Mucosa of descending colon (tissue), 3 donors: Measurements from ENCODE around the gene IRAK2. TPM values are rescaled to one million over a fixed set of nuclear protein-coding genes. Genes with fewer than 3 reads are reported as not detected.
A peak's percentile ranks its signal among the peaks of the same experiment; 100 is the strongest.
"Not testable (repeated sequence)": the region's sequence is repeated elsewhere in the genome, so short reads cannot be mapped to it uniquely, and the experiment has no call there.

ENCODE experiments used
- ATAC-seq: fragments of 200-7000 bp; cut with Tn5 transposase; one replicate; pipeline ENCODE4 v1.9.1; 2020; ENCODE audit warnings: mild to moderate bottlenecking, moderate library complexity
- DNase-seq, 3 donors: peaks; one replicate each; pipeline ENCODE4 v3.0.0-alpha.2; 2020
- H3K36me3 ChIP-seq: fragments of 200-600 bp; one replicate; pipeline ENCODE4 v1.8.0; 2021; ENCODE audit warnings: low read depth, mild to moderate bottlenecking
- H3K4me1 ChIP-seq: fragments of 200-600 bp; one replicate; pipeline ENCODE4 v1.8.0; 2021; ENCODE audit warnings: low read depth, mild to moderate bottlenecking
- H3K4me3 ChIP-seq: fragments of 200-600 bp; one replicate; pipeline ENCODE4 v1.8.0; 2021; ENCODE audit warnings: mild to moderate bottlenecking
- H3K9me3 ChIP-seq: fragments of 200-600 bp; one replicate; pipeline ENCODE4 v1.8.0; 2021; ENCODE audit warnings: mild to moderate bottlenecking
- CTCF ChIP-seq: fragments of 200-600 bp; IDR thresholded peaks from one replicate; pipeline ENCODE4 v1.8.0; 2022; ENCODE audit warnings: antibody characterized with exemption, mild to moderate bottlenecking
- intact Hi-C, 2 donors: fragments of 100-400 bp; cut with DNase I in 1 of 2; cut with micrococcal nuclease in 1 of 2; formaldehyde crosslinking; loops; one replicate each; pipeline versions ENCODE4 v1.11.0 to v1.11.1; 2022; cut with DNase I, micrococcal nuclease
- total RNA-seq, 3 donors: library from RNA; stranded (reverse); fragmentation: NEBNext Ultra II Directional in 2 of 3; extraction: Animal tissue kit (Norgen Biotek cat#: 25700) in 2 of 3; gene quantifications; one replicate each; pipeline versions ENCODE4 v1.2.1 to v1.2.4, GENCODE V29; 2021 to 2023
- donor health status: DM: no; HTN: no; CAD: no; lungs with moderate emphysema.
- donor health status: DM: no; HTN: no; CAD: no.
- donor health status: DM: no; HTN: yes; CAD: no.

IRAK2 gene
- total RNA-seq, 3 donors from 2014 or later = 1.1 to 3.2 (median 2.4) TPM

DNA sequence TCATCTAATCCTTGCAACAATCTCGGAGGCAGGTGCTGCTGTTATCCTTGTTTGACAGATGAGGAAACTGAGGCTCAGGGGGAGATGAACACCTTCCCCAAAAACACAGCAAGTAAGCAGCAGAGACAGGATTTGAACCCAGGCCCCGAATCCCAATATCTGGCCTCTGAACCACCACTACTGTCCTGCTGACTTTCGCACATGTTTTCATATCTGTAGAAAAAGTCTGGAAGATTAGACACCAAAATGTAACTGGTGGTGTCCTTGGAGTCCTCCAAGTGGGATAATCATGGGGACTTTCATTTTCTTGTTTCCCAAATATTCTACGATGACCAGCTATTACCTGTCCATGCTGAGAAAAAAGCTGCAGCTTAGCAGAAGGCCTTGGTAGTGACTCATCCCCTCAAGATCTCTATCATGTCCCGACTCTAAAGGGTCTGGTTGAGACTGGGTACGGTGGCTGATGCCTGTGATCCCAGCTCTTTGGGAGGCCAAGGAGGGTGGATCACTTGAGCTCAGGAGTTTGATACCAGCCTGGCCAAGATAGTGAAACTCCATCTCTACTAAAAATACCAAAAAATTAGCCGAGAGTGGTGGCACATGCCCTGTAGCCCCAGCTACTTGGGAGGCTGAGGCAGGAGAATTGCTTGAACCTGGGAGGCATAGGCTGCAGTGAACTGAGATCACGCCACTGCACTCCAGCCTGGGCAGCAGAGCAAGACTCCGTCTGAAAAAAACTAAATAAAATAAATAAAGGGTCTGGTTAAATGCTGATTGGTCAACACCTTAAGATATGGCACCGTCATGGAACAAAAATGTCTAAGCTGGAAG is 8.6 kb downstream of the IRAK2 start:
- Histone ChIP-seq H3K9me3 (no peaks in the 10 kb centered on the region), H3K4me3 (no peak overlapping the region), H3K36me3 (no peaks in the 10 kb centered on the region), H3K4me1 (no peaks in the 10 kb centered on the region)
- intact Hi-C loops = no loop called here
- DNase-seq = no peak
- no peak for ATAC-seq
- TF ChIP-seq CTCF = no peak

- DNase-seq (peak in 1 of 3 donors; percentile 47), ATAC-seq (peak; percentile 79)
- no peak overlapping the region for H3K4me3 ChIP-seq
- H3K36me3 ChIP-seq = no peaks in the 10 kb centered on the region
- no peaks in the 10 kb centered on the region for H3K9me3 ChIP-seq
- TF ChIP-seq CTCF = no peak
- H3K4me1 ChIP-seq = no peaks in the 10 kb centered on the region
- intact Hi-C loops = no loop called here
Observed at GRCh38 chr3:10173926-10174435, 9.3 kb downstream of the IRAK2 start.

DNA sequence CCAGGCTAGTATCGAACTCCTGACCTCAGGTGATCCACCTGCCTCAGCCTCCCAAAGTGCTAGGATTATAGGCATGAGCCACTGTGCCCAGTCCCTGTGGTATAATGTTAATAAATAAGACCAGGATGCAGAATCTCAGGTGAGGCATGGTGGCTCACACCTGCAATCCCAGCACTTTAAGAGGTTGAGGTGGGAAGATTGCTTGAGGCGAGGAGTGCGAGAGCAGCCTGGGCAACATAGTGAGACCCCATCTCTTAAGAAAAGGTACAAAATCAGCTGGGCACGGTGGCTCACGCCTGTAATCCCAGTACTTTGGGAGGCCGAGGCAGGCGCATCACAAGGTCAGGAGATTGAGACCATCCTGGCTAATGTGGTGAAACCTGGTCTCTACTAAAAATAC is 10.6 kb downstream of the IRAK2 start:
- H3K4me1 ChIP-seq, ATAC-seq, H3K4me3 ChIP-seq, H3K36me3 ChIP-seq, H3K9me3 ChIP-seq, intact Hi-C loops, DNase-seq: not testable (repeated sequence)

DNA sequence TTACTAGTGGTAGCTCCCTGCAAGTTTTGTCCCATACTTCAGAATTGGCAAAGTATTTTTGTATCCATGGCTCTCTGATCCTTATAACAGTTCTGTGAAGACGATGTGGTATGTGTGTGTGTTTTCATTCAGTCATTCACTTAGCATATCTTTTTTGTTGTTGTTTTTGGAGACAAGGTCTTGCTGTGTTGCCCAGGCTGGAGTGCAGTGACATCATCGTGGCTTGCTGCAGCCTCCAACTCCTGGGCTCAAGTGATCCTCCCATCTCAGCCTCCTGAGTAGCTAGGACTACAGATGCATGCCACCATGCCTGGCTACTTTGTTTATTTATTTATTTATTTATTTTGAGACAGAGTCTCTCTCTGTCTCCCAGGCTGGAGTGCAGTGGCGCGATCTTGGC is 11.4 kb downstream of the IRAK2 start:
- intact Hi-C loops, H3K4me3 ChIP-seq, H3K4me1 ChIP-seq, ATAC-seq, H3K9me3 ChIP-seq, DNase-seq, H3K36me3 ChIP-seq: not testable (repeated sequence)

DNA sequence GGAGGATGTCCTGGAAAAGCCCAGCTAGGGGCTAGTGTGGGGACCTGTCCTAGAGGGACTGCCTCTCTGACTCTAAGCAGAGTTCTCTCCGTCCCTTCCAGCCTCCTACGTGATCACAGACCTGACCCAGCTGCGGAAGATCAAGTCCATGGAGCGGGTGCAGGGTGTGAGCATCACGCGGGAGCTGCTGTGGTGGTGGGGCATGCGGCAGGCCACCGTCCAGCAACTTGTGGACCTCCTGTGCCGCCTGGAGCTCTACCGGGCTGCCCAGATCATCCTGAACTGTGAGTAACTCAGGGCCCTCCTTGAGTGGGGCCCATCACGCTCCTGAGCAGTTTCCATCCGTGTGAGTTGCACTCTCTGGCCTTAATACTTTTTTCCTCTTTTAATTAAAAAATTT is 13.0 kb downstream of the IRAK2 start:
- no peak for DNase-seq
- ATAC-seq = no peak
- intact Hi-C loops = no loop called here
- no peak for TF ChIP-seq CTCF
- H3K9me3 ChIP-seq = no peaks in the 10 kb centered on the region
- no peak overlapping the region for H3K4me3 ChIP-seq
- H3K36me3 ChIP-seq = no peaks in the 10 kb centered on the region
- no peaks in the 10 kb centered on the region for H3K4me1 ChIP-seq

- no peak for TF ChIP-seq CTCF
- no peaks in the 10 kb centered on the region for H3K36me3 ChIP-seq
- no peak overlapping the region for H3K4me3 ChIP-seq
- H3K9me3 ChIP-seq = no peaks in the 10 kb centered on the region
- ATAC-seq (no peak), DNase-seq (no peak)
- no peaks in the 10 kb centered on the region for H3K4me1 ChIP-seq
- intact Hi-C loops = no loop called here
Observed at GRCh38 chr3:10178892-10179291, 14.2 kb downstream of the IRAK2 start.
